ENCODE data around the gene NEK9.

The NEK9 gene

DNA sequence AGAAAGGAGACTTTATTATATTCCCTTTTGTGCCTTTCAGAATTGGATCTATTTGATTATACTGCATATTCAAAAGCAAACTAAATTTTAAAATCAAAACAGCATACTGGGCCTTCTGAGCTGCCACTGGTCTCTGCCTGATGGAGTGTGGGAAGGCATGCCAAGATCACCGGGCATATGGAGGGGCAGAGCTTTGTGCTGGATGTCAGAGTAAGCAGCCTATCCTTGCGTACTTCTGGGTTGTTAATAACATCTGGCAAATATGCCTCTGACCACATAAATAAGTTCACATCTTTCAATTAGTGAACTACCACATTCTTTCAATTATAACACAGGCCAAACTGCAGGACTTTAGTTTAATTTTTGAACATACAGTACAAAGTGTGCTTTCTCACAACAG, 93.9 kb downstream of the NEK9 start:
- no peak for DNase-seq (ENCODE audit: low read depth)

DNA sequence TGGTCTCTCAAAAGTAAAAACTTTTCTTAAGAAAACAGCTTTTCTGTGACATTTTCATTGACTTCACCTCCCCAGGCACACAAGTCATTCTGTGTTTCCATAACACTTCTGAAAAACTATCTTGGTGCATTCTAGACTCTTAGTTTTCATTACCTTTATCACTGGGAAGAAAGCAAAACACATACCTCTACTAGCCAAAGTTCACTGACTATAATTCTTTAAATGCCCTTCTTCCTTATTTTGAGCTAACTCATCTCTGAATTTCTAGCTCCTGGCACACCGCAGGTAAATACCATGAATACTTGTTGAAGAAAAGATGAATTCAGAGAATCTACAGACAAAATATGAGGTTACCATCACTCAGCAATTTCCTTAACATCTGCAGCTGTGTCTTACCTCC, 96.7 kb downstream of the NEK9 start:
- no peak for DNase-seq (ENCODE audit: low read depth)

All from T follicular helper cell (primary cell).